HG02798 (cell line): ENCODE data around the gene PDCD7.
"Not testable (repeated sequence)": the region's sequence is repeated elsewhere in the genome, so short reads cannot be mapped to it uniquely, and the experiment has no call there.

Experiments
- ATAC-seq: cut with Tn5 transposase; IDR thresholded peaks from one replicate; pipeline ENCODE4 v1.9.1; 2021; ENCODE audit warnings: mild to moderate bottlenecking; ENCODE audit not compliant: unreplicated experiment, poor library complexity

PDCD7 gene

GRCh38 chr15:65133548-65134200 is at the start of gene PDCD7:
Gene PDCD7 (minus strand): TSS chr15:65133808. CDS start chr15:65133781, 27 bp downstream.
- peak; percentile 84 for ATAC-seq

- no peak for ATAC-seq
Measured at GRCh38 chr15:65182538-65182937, 48.9 kb upstream of the PDCD7 start.

- ATAC-seq, result not testable (repeated sequence)
Measured at GRCh38 chr15:65181582-65182353, 48.2 kb upstream of the PDCD7 start.

- no peak for ATAC-seq
Measured at GRCh38 chr15:65180167-65180566, 46.6 kb upstream of the PDCD7 start.

GRCh38 chr15:65177901-65178300 is 44.3 kb upstream of the PDCD7 start:
- no peak for ATAC-seq

- ATAC-seq, result no peak
Measured at GRCh38 chr15:65176056-65176455, 42.4 kb upstream of the PDCD7 start.

GRCh38 chr15:65175511-65175910 is 41.9 kb upstream of the PDCD7 start:
- ATAC-seq, result no peak

- no peak for ATAC-seq
Measured at GRCh38 chr15:65174509-65174908, 40.9 kb upstream of the PDCD7 start.

- no peak for ATAC-seq
Measured at GRCh38 chr15:65172531-65172930, 38.9 kb upstream of the PDCD7 start.

GRCh38 chr15:65171428-65171827 is 37.8 kb upstream of the PDCD7 start:
- ATAC-seq, result no peak

GRCh38 chr15:65165875-65166274 is 32.3 kb upstream of the PDCD7 start:
- ATAC-seq, result no peak

- ATAC-seq, result no peak
Measured at GRCh38 chr15:65164139-65164538, 30.5 kb upstream of the PDCD7 start.

- no peak for ATAC-seq
Measured at GRCh38 chr15:65163041-65163440, 29.4 kb upstream of the PDCD7 start.

- no peak for ATAC-seq
Measured at GRCh38 chr15:65156692-65157091, 23.1 kb upstream of the PDCD7 start.

GRCh38 chr15:65154720-65155119 is 21.1 kb upstream of the PDCD7 start:
- no peak for ATAC-seq

GRCh38 chr15:65147902-65148301 is 14.3 kb upstream of the PDCD7 start:
- no peak for ATAC-seq

- no peak for ATAC-seq
Measured at GRCh38 chr15:65146438-65146837, 12.8 kb upstream of the PDCD7 start.

- not testable (repeated sequence) for ATAC-seq
Measured at GRCh38 chr15:65138631-65139030, 5.0 kb upstream of the PDCD7 start.

- ATAC-seq, result not testable (repeated sequence)
Measured at GRCh38 chr15:65137893-65138292, 4.3 kb upstream of the PDCD7 start.

GRCh38 chr15:65137089-65137488 is 3.5 kb upstream of the PDCD7 start:
- not testable (repeated sequence) for ATAC-seq

- no peak for ATAC-seq
Measured at GRCh38 chr15:65134538-65134937, 930 bp upstream of the PDCD7 start.
